Stimulated activated CD8-positive, alpha-beta memory T cell treated with anti-CD3 and anti-CD28 coated beads, Interleukin-15, amount 100 ng/mL, for 1 hour (primary cell): ENCODE results near the gene CD300LG.

Experiments
- DNase-seq: peaks from one replicate; pipeline ENCODE4 v3.0.0-alpha.2; 2020; ENCODE audit warnings: low read depth

CD300LG gene

GRCh38 chr17:43907425-43907981 lies 60.5 kb downstream of the CD300LG start, which contains the start of gene MPP2:
Gene MPP2, minus strand, starts transcription at chr17:43907536. Its CDS starts 3,076 bp downstream, at chr17:43904460.
- peak; percentile 27 for DNase-seq

DNA sequence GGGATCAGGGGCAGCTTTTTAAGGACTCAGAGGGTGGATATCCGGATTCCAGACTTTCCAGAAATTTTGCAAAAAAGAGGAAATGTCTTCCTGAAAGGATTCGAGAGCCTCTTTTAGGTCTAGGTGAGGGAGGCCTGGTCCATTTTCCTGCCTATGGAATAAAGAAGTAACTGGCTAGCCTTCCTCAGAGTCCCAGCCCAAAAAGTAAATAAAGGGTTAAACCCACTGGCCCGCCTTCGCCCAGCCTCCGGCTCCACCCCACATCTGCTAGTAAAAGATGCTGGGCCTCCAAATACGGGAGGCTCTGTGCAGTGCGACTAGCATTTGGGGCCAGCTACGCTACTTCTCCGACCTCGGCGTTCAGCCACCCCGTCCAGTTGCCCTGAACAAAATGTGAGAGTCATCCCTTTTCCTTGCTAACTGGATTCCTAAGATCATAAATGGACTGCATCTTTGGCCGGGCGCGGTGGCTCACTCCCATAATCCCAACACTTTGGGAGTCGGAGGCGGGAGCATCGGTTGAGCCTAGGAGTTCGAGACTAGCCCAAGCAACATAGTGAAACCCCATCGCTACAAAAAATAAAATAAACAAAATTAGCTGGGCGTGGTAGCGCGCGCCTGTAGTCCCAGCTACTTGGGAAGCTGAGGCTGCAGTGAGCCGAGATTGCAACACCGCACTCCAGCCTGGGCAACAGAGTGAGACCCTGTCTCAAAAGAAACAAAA lies 61.2 kb downstream of the CD300LG start:
- DNase-seq = no peak

DNA sequence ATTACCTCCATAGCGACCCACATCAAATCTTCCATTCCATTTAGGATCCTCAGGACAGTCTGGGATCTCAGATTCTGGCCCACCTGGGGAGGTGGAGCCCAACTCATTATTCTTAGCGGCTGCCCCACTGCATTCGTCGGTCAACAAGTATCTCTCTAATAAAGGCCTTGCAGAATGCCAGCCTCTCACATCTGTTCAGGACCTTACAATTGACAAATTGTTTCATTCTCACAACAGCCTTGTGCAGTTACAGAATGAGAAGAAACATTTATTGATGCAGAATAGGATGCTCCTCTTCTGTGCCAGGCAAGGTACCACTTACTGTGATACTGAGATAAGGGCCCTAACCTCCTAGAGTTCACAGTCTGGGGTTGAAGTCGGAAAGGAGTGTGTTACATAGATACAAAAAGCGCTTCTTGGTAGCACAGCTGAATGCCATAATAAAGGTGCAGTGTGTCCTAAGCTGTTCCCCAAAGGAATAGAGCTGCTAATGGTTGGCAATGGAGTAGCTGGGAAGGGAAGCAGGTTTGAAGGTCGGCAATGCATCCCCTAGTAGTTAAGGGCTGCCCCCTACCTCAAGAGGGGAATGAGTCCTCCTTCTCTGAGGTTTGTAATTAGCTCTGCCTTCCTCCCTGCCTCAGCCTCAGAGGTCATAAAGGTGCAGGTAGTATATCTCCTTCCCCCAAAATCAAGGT lies 62.7 kb downstream of the CD300LG start:
- DNase-seq = no peak

DNA sequence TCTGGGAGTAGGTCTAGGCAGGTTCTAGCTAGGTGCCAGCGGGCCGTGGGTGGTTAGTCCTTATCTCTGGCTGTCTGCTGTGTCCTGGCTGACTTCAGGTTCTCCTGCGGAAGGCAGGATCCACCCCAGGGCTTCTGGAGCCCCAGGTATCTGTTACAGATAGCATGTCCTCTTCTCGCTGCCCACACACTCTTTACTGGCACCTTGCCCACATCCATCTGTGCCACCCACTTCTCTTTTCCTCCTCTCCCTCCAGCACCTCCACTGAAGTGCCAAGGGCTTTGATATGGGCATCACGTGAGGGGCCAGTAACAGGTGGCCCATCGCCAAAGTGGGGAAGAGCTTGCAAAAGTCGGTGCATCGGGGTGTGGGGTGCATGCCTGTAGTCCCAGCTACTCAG lies 64.9 kb downstream of the CD300LG start:
- no peak for DNase-seq

DNA sequence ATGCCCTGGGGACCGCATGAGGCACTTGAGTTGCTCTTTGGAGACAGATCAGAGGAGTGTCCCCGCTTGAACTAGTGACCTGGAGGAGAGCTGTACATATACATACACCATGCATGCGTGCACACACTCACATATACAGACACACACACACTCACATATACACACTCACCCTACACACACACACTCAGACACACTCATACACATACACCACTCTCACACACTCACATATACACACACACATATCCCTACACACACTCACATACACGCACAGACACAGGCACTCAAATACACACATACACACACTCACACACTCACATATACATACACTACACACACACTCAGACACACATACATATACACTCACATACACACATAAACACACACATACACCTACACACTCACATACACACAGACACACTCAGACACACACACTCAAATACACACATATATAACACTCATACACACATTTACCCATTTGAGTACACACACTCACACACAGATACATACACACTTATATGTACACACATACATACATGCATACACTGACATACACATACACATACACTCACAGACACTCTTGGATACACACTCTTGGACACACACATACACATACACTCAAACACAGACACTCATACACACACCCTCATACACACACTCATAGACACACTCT lies 65.8 kb downstream of the CD300LG start:
- DNase-seq = no peak
